Measurements from ENCODE around the gene SLC22A15. TPM values are rescaled to one million over a fixed set of nuclear protein-coding genes. Genes with fewer than 3 reads are reported as not detected.

Gene SLC22A15
- total and polyA plus RNA-seq, 5 donors = 3.5 to 9.3 (median 4.8) TPM

DNA sequence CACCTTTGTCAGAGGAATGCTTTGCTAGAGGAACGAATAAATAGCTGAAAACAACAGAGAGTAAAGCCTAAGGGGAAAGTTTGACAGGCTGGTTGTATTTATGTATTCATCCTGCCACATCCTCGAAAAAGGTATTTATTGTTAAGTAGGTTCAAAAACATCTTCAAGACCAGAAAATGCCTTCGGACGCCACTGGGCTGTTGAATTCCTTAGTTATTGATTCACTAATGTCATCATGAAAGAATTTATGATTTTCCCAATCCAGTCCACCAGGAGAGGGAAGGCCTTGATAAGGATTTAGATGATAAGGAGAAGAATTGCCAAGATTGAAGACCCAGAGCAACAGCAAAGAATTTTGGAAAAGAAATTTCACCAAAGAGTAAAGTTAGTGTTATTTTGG, 99.7 kb downstream of the SLC22A15 start:
- 76% methylated on average over 4 of the region's 4 CpGs for WGBS
- intact Hi-C loops (cut with DNase I) = no loop called here
- no peak overlapping the region for H3K27ac ChIP-seq (ENCODE audit: low read length)
- no peak overlapping the region for H3K4me3 ChIP-seq (ENCODE audit: low read length)
- H3K9me3 ChIP-seq (ENCODE audit: control insufficient read depth, low read length) = no peaks in the 10 kb centered on the region
- H3K27me3 ChIP-seq (ENCODE audit: control insufficient read depth, insufficient read depth) = no peaks in the 10 kb centered on the region
- ATAC-seq = no peak
- H3K4me1 ChIP-seq (ENCODE audit: control insufficient read depth, insufficient read depth, low read length) = no peaks in the 10 kb centered on the region
- no peak for DNase-seq

GRCh38 chr1:116076831-116077230, 100.5 kb downstream of the SLC22A15 start:
- Histone ChIP-seq H3K4me1 (ENCODE audit: control insufficient read depth, insufficient read depth, low read length) (no peaks in the 10 kb centered on the region), H3K9me3 (ENCODE audit: control insufficient read depth, low read length) (no peaks in the 10 kb centered on the region), H3K27me3 (ENCODE audit: control insufficient read depth, insufficient read depth) (no peaks in the 10 kb centered on the region), H3K27ac (ENCODE audit: low read length) (no peak overlapping the region), H3K4me3 (ENCODE audit: low read length) (no peak overlapping the region)
- DNase-seq (no peak), ATAC-seq (no peak)
- intact Hi-C loops (cut with DNase I) = no loop called here
- WGBS = 91% methylated on average over 3 of the region's 3 CpGs

- H3K9me3 ChIP-seq (ENCODE audit: control insufficient read depth, low read length) = no peaks in the 10 kb centered on the region
- intact Hi-C loops (cut with DNase I) = no loop called here
- ATAC-seq = no peak
These were observed 102.4 kb downstream of the SLC22A15 start for GRCh38 chr1:116078699-116079223.

DNA sequence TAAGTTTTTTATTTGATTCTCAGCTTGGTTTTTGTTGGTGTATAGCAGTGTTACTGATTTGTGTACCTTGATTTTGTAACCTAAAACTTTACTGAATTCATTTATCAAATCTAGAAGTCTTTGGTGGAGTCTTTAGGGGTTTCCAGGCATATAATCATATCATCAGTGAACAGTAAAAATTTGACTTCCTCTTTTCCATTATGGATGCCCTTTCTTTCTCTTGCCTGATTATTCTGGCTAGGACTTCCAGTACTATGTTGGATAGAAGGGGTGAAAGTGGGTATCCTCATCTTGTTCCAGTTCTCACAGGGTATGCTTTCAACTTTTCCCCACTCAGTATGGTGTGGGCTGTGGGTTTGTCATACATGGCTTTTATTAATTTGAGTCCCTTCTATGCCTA, 111.3 kb downstream of the SLC22A15 start:
- Histone ChIP-seq H3K4me1 (ENCODE audit: control insufficient read depth, insufficient read depth, low read length) (no peaks in the 10 kb centered on the region), H3K27me3 (ENCODE audit: control insufficient read depth, insufficient read depth) (no peaks in the 10 kb centered on the region), H3K27ac (ENCODE audit: low read length) (no peak overlapping the region), H3K9me3 (ENCODE audit: control insufficient read depth, low read length) (no peaks in the 10 kb centered on the region), H3K4me3 (ENCODE audit: low read length) (no peak overlapping the region)
- DNase-seq (no peak), ATAC-seq (no peak)
- intact Hi-C loops (cut with DNase I) = no loop called here

More at GRCh38 chr1:116078699-116079223, 102.4 kb downstream of the SLC22A15 start:
- H3K4me3 ChIP-seq (ENCODE audit: low read length) = no peak overlapping the region
- 70% methylated on average over 6 of the region's 6 CpGs for WGBS
- H3K27ac ChIP-seq (ENCODE audit: low read length) = no peak overlapping the region
- no peak for DNase-seq
- no peaks in the 10 kb centered on the region for H3K4me1 ChIP-seq (ENCODE audit: control insufficient read depth, insufficient read depth, low read length)
- no peaks in the 10 kb centered on the region for H3K27me3 ChIP-seq (ENCODE audit: control insufficient read depth, insufficient read depth)

DNA sequence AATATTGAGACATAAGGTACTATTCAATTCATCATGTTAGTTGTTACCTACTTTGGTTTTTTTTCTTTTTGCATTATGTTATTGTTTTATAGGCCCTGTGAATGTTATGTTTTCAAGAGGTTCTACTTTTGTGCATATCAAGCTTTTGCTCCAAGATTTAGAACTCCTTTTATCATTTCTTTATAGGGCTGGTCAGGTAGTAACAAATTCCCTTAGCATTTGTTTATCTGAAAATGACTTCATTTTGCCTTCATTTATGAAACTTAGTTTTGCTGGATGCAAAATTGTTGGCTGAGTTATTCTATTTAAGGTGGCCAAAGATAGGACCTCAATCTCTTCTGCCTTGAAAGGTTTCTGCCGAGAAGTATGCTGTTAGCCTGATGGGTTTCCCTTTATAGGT, 113.6 kb downstream of the SLC22A15 start:
- H3K9me3 ChIP-seq (ENCODE audit: control insufficient read depth, low read length) = no peaks in the 10 kb centered on the region
- H3K27me3 ChIP-seq (ENCODE audit: control insufficient read depth, insufficient read depth) = no peaks in the 10 kb centered on the region
- no peak overlapping the region for H3K4me3 ChIP-seq (ENCODE audit: low read length)
- H3K27ac ChIP-seq (ENCODE audit: low read length) = no peak overlapping the region
- DNase-seq (no peak), ATAC-seq (no peak)
- H3K4me1 ChIP-seq (ENCODE audit: control insufficient read depth, insufficient read depth, low read length) = no peaks in the 10 kb centered on the region
- WGBS = 87% methylated on average over 1 of the region's 1 CpG
- intact Hi-C loops (cut with DNase I) = no loop called here

GRCh38 chr1:116091083-116091482, 114.8 kb downstream of the SLC22A15 start:
- intact Hi-C loops (cut with DNase I) = no loop called here
- Histone ChIP-seq H3K27me3 (ENCODE audit: control insufficient read depth, insufficient read depth) (no peaks in the 10 kb centered on the region), H3K9me3 (ENCODE audit: control insufficient read depth, low read length) (no peaks in the 10 kb centered on the region), H3K27ac (ENCODE audit: low read length) (no peak overlapping the region), H3K4me1 (ENCODE audit: control insufficient read depth, insufficient read depth, low read length) (no peaks in the 10 kb centered on the region), H3K4me3 (ENCODE audit: low read length) (no peak overlapping the region)
- DNase-seq (no peak), ATAC-seq (no peak)
- 58% methylated on average over 1 of the region's 1 CpG for WGBS

- ATAC-seq (no peak), DNase-seq (no peak)
- no peaks in the 10 kb centered on the region for H3K9me3 ChIP-seq (ENCODE audit: control insufficient read depth, low read length)
- H3K27ac ChIP-seq (ENCODE audit: low read length) = no peak overlapping the region
- WGBS = 57% methylated on average over 3 of the region's 3 CpGs
- H3K4me1 ChIP-seq (ENCODE audit: control insufficient read depth, insufficient read depth, low read length) = no peaks in the 10 kb centered on the region
- intact Hi-C loops (cut with DNase I) = no loop called here
- H3K27me3 ChIP-seq (ENCODE audit: control insufficient read depth, insufficient read depth) = no peaks in the 10 kb centered on the region
- no peak overlapping the region for H3K4me3 ChIP-seq (ENCODE audit: low read length)
These were observed 116.6 kb downstream of the SLC22A15 start for GRCh38 chr1:116092752-116093489.

DNA sequence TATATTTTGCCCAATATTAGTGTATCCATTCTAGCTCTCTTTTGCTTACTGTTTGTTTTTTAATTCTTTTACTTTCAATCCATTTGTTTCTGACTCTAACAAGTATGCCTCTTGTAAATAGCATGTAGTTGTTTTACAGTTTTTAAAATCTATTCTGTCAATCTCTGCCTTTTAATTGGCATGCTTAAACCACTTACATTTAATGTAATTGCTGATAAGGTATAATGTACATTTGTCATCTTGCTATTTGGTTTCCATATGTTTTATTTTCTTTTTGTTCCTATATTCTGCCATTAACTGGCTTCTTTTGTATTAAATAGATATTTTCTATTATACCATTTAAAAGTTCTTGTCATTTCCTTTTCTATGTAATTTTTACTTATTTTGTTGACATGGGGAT, 118.7 kb downstream of the SLC22A15 start:
- no peak overlapping the region for H3K27ac ChIP-seq (ENCODE audit: low read length)
- no peaks in the 10 kb centered on the region for H3K9me3 ChIP-seq (ENCODE audit: control insufficient read depth, low read length)
- ATAC-seq (no peak), DNase-seq (no peak)
- H3K4me3 ChIP-seq (ENCODE audit: low read length) = no peak overlapping the region
- intact Hi-C loops (cut with DNase I) = no loop called here
- no peaks in the 10 kb centered on the region for H3K4me1 ChIP-seq (ENCODE audit: control insufficient read depth, insufficient read depth, low read length)
- no peaks in the 10 kb centered on the region for H3K27me3 ChIP-seq (ENCODE audit: control insufficient read depth, insufficient read depth)

DNA sequence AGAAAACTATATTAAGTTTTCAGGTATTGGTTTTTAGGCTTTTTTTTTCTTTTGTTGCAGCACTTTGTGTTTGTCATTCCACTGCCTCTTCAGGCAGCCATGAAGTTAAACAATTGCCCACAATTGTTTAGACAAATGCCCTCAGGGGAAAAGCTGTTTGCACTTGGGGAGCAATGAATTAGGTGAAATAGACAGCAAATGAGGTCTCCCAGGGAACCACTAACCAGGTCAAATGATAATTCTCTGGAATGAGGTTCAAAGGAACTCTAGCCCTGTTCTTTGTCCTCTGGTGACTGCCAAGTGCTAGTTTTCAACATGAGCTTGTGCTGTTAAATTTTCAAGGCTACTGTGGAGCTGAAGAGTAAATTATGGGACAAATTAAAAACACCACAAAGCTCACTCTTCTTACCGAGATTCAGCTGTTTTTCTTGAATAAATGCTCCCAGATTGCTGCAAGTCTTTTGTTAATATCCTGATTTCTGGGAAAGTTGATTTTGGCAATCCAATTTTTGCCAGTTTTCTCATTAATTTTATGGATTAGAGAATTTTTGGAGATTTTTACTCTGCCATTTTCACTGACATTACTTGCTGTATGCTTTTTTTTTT, 119.8 kb downstream of the SLC22A15 start:
- intact Hi-C loops (cut with DNase I) = no loop called here
- ATAC-seq (no peak), DNase-seq (no peak)
- H3K9me3 ChIP-seq (ENCODE audit: control insufficient read depth, low read length) = no peaks in the 10 kb centered on the region
- no peaks in the 10 kb centered on the region for H3K4me1 ChIP-seq (ENCODE audit: control insufficient read depth, insufficient read depth, low read length)
- H3K4me3 ChIP-seq (ENCODE audit: low read length) = no peak overlapping the region
- 78% methylated on average over 1 of the region's 1 CpG for WGBS
- no peaks in the 10 kb centered on the region for H3K27me3 ChIP-seq (ENCODE audit: control insufficient read depth, insufficient read depth)
- no peak overlapping the region for H3K27ac ChIP-seq (ENCODE audit: low read length)

GRCh38 chr1:116097626-116098025, 121.3 kb downstream of the SLC22A15 start:
- no peak for DNase-seq
- WGBS = 43% methylated on average over 1 of the region's 1 CpG

DNA sequence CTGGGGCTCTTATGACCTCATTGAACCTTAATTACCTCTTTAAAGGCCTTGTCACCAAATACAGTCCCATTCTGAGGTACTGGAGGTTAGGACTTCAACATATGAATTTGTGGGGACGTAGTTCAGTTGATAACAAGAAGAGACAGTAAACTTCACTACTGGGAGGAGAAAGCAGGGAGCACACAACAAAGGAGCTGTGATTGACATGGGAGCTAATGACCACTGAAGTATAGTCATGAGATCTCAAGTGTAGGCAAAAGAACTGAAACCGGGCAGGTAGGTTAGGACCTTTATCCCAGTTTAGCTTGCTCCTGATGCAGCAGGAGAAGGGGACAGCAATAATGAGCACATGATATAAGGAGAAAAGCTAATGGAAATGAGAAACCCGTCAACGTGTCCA, 123.1 kb downstream of the SLC22A15 start:
- no peaks in the 10 kb centered on the region for H3K9me3 ChIP-seq (ENCODE audit: control insufficient read depth, low read length)
- ATAC-seq (no peak), DNase-seq (no peak)
- H3K4me1 ChIP-seq (ENCODE audit: control insufficient read depth, insufficient read depth, low read length) = no peaks in the 10 kb centered on the region
- no peak overlapping the region for H3K27ac ChIP-seq (ENCODE audit: low read length)
- H3K4me3 ChIP-seq (ENCODE audit: low read length) = no peak overlapping the region
- H3K27me3 ChIP-seq (ENCODE audit: control insufficient read depth, insufficient read depth) = no peaks in the 10 kb centered on the region
- WGBS = 87% methylated on average over 4 of the region's 4 CpGs
- intact Hi-C loops (cut with DNase I) = no loop called here

More at GRCh38 chr1:116097626-116098025, 121.3 kb downstream of the SLC22A15 start:
- Histone ChIP-seq H3K27me3 (ENCODE audit: control insufficient read depth, insufficient read depth) (no peaks in the 10 kb centered on the region), H3K27ac (ENCODE audit: low read length) (no peak overlapping the region), H3K9me3 (ENCODE audit: control insufficient read depth, low read length) (no peaks in the 10 kb centered on the region), H3K4me1 (ENCODE audit: control insufficient read depth, insufficient read depth, low read length) (no peaks in the 10 kb centered on the region), H3K4me3 (ENCODE audit: low read length) (no peak overlapping the region)
- no peak for ATAC-seq
- intact Hi-C loops (cut with DNase I) = no loop called here

Measured in right cardiac atrium (tissue), 5 donors.